HCT116 (cell line): ENCODE data around the gene PDPK1. TPM values are rescaled to one million over a fixed set of nuclear protein-coding genes. Genes with fewer than 3 reads are reported as not detected.
"Not testable (repeated sequence)": the region's sequence is repeated elsewhere in the genome, so short reads cannot be mapped to it uniquely, and the experiment has no call there.

Experiments
- ATAC-seq: fragments of 200-7000 bp; cut with Tn5 transposase; 2 replicates; pipeline ENCODE4 v1.9.1; 2020; ENCODE audit warnings: mild to moderate bottlenecking, moderate library complexity
- BruUV-seq: library from RNA; stranded (reverse); fragments of 400-500 nt; replicated peaks from 2 replicates; lab custom pipeline; 2021; lab: Mats Ljungman, UMichigan
- CTCF ChIA-PET: fragments of 300-600 bp; sonication (Branson Sonifier 250); formaldehyde crosslinking; loops from one replicate; lab custom pipeline; 2021; ENCODE audit warnings: antibody characterized with exemption; lab: Charles Lee
- POLR2A ChIA-PET: fragments of 300-600, 350-600 bp; sonication (Branson Sonifier 250); formaldehyde crosslinking; loops from one replicate; lab custom pipeline; 2021; ENCODE audit warnings: antibody characterized with exemption; lab: Charles Lee
- RAD21 ChIA-PET, 2 experiments: fragments of 300-600 bp; sonication (Branson Sonifier 250); formaldehyde crosslinking; loops; one replicate each; lab custom pipeline; 2023; ENCODE audit warnings: low total read pairs in 2 of 2; ENCODE audit not compliant: uncharacterized antibody in 2 of 2, unreplicated experiment in 2 of 2, low non-redundant PET in 1 of 2; lab: Charles Lee
- DNase-seq: peaks from one replicate; pipeline ENCODE4 v3.0.0-alpha.2; 2010; ENCODE audit warnings: low read depth, low spot score
- H2AFZ ChIP-seq: fragments of 200-600 bp; shearing (Covaris generic), sonication (generic); 2 replicates; pipeline ENCODE4 v1.6.1; 2017; ENCODE audit warnings: low read depth, mixed run types, mixed read lengths, antibody characterized with exemption, low read length; ENCODE audit not compliant: poor library complexity, severe bottlenecking
- H3K27ac ChIP-seq: 2 replicates; pipeline ENCODE4 v1.5.1; 2012; ENCODE audit warnings: low read depth, low read length
- H3K27me3 ChIP-seq: fragments of 200-600 bp; sonication (generic); 2 replicates; pipeline ENCODE4 v1.6.1; 2016; ENCODE audit warnings: mixed run types, low read length, mixed read lengths; ENCODE audit not compliant: insufficient read depth
- H3K36me3 ChIP-seq, 2 experiments: fragments of 200-500 bp in 1 of 2; fragments of 200-600 bp in 1 of 2; sonication (Bioruptor generic) in 1 of 2; sonication (generic) in 1 of 2; 2 replicates each; pipeline versions ENCODE4 v1.5.1 to v1.6.1; 2014 to 2016; ENCODE audit warnings: low read length in 2 of 2, inconsistent platforms in 1 of 2, mixed read lengths in 1 of 2, mixed run types in 1 of 2; ENCODE audit not compliant: insufficient read depth in 2 of 2, control insufficient read depth in 1 of 2
- H3K4me1 ChIP-seq, 2 experiments: fragments of 200-600 bp in 1 of 2; sonication (generic) in 1 of 2; 2 replicates each; pipeline versions ENCODE4 v1.5.1 to v1.6.1; 2012 to 2017; ENCODE audit warnings: low read length in 2 of 2, inconsistent platforms in 1 of 2, mild to moderate bottlenecking in 1 of 2, mixed read lengths in 1 of 2, mixed run types in 1 of 2, moderate library complexity in 1 of 2; ENCODE audit not compliant: insufficient read depth in 2 of 2, control insufficient read depth in 1 of 2
- H3K4me2 ChIP-seq: fragments of 200-600 bp; sonication (generic); 2 replicates; pipeline ENCODE4 v1.6.1; 2017; ENCODE audit warnings: mixed run types, low read length, mixed read lengths
- H3K4me3 ChIP-seq, 2 experiments: fragments of 200-600 bp in 1 of 2; sonication (generic) in 1 of 2; replicated peaks in 1 of 2; 2 replicates each; pipeline ENCODE4 v1.5.1; 2011 to 2016; ENCODE audit warnings: low read length in 2 of 2, control low read depth in 1 of 2, low read depth in 1 of 2, mild to moderate bottlenecking in 1 of 2, mixed read lengths in 1 of 2, mixed run types in 1 of 2
- H3K79me2 ChIP-seq: fragments of 200-600 bp; sonication (generic); 2 replicates; pipeline ENCODE4 v1.6.1; 2017; ENCODE audit warnings: mild to moderate bottlenecking, mixed run types, low read length, moderate library complexity, mixed read lengths; ENCODE audit not compliant: insufficient read depth
- H3K9ac ChIP-seq: fragments of 200-600 bp; sonication (generic); 2 replicates; pipeline ENCODE4 v1.6.1; 2016; ENCODE audit warnings: low read length, mixed read lengths
- H3K9me2 ChIP-seq: fragments of 200-600 bp; sonication (generic), shearing (Covaris generic); 2 replicates; pipeline ENCODE4 v1.6.1; 2017; ENCODE audit warnings: mixed run types, mild to moderate bottlenecking, moderate library complexity; ENCODE audit not compliant: insufficient read depth
- H3K9me3 ChIP-seq, 2 experiments: fragments of 200-500 bp in 1 of 2; fragments of 200-600 bp in 1 of 2; sonication (Bioruptor generic) in 1 of 2; sonication (generic) in 1 of 2; 2 replicates each; pipeline ENCODE4 v1.6.1; 2014 to 2017; ENCODE audit warnings: low read length in 2 of 2, mixed read lengths in 2 of 2, inconsistent platforms in 1 of 2, low read depth in 1 of 2, mild to moderate bottlenecking in 1 of 2, mixed run types in 1 of 2, moderate library complexity in 1 of 2; ENCODE audit not compliant: control insufficient read depth in 1 of 2, insufficient read depth in 1 of 2
- H4K20me1 ChIP-seq: fragments of 200-600 bp; sonication (generic), shearing (Covaris generic); 2 replicates; pipeline ENCODE4 v1.6.1; 2017; ENCODE audit warnings: mixed run types, mild to moderate bottlenecking, moderate library complexity; ENCODE audit not compliant: insufficient read depth
- CBX3 ChIP-seq: IDR thresholded peaks from 2 replicates; pipeline ENCODE4 v1.6.1; 2012; ENCODE audit warnings: low read depth
- CEBPB ChIP-seq: IDR thresholded peaks from 2 replicates; pipeline ENCODE4 v1.6.1; 2012; ENCODE audit warnings: low read depth
- ELF1 ChIP-seq: IDR thresholded peaks from 2 replicates; pipeline ENCODE4 v1.6.1; 2012; ENCODE audit warnings: low read depth, borderline replicate concordance
- EZH2 ChIP-seq: fragments of 200-600 bp; sonication (generic); IDR thresholded peaks from 2 replicates; pipeline ENCODE4 v1.6.1; 2017; ENCODE audit warnings: antibody characterized with exemption, mixed run types
- FOSL1 ChIP-seq: IDR thresholded peaks from 2 replicates; pipeline ENCODE4 v1.6.1; 2012; ENCODE audit warnings: low read depth
- SIN3A ChIP-seq: IDR thresholded peaks from 2 replicates; pipeline ENCODE4 v1.6.1; 2012; ENCODE audit warnings: low read depth
- SP1 ChIP-seq: IDR thresholded peaks from 2 replicates; pipeline ENCODE4 v1.6.1; 2012; ENCODE audit warnings: low read depth
- ZNF274 ChIP-seq: fragments of 200-500 bp; sonication (Bioruptor generic); IDR thresholded peaks from 2 replicates; pipeline ENCODE4 v1.6.1; 2014; ENCODE audit warnings: mild to moderate bottlenecking, low read depth, low read length, inconsistent platforms
- intact Hi-C: fragments of 100-400 bp; cut with micrococcal nuclease; formaldehyde crosslinking; loops from 2 replicates; pipeline ENCODE4 v1.10.0; 2022
- total RNA-seq: library from RNA; stranded (reverse); gene quantifications from one replicate; pipeline ENCODE4 v1.2.1, GENCODE V29; 2021; ENCODE audit not compliant: unreplicated experiment
- TF ChIP-seq, protein P1 (sequence below): IDR thresholded peaks from 2 replicates; pipeline ENCODE4 v1.6.1; 2012
- TF ChIP-seq, protein P2 (sequence below): IDR thresholded peaks from 2 replicates; pipeline ENCODE4 v1.6.1; 2011; ENCODE audit warnings: mild to moderate bottlenecking, low read length, moderate library complexity; ENCODE audit not compliant: insufficient replicate concordance; ENCODE audit errors: extremely low read depth

Gene PDPK1
- total RNA-seq, 1 experiment from 2014 or later = 36.1 TPM

DNA sequence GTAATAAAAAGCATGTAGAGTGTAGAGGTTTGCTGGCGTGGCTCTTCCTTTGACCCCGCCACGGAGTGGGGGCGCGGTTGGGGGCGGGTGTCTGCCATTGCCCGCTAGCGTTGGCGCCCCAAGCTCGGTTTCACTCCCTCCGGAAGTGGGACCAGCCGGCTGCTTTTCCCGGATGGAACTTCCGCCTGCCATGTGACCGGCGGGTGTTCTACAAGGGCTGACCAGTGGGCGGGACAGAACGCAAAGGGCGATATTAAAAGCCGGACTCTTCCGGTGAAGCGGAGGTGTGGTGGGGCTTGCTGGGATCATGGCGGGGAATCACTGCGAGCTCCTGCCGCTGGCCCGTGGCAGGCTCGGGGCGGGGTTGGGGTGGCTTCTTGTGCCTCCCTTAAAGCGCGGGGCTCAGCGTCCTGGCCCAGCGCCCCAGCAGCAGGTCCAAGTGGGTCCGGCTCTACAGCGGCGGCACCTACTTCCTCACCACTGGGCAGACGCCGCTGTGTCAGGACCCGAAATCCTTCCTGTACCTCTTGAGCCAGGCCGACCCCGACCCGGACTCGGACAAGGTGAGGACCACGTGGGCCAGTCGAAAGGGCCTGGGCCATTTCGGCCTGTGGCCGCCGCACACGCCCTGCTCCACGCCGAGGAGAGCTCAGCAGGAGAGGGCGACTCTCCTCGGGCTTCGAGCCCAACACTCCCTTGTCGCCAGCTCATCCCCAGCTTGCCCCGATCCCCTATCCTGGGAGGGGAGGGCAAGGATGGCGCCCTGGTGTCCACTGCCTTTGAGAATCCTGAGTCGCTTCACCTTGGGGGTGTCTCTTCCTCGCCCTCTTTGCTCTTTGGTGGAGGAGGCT is 65.6 kb downstream of the PDPK1 start (continued):
- TF ChIP-seq CBX3 (peak; percentile 98), EZH2 (no peak), SP1 (peak; percentile 92), CEBPB (no peak), ELF1 (peak; percentile 64; the same call in 1 of the 2 replicates), FOSL1 (no peak), ZNF274 (no peak), SIN3A (peak; percentile 88)
- TF ChIP-seq, protein P1, sequence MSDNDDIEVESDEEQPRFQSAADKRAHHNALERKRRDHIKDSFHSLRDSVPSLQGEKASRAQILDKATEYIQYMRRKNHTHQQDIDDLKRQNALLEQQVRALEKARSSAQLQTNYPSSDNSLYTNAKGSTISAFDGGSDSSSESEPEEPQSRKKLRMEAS = peak; percentile 98
- TF ChIP-seq, protein P2, sequence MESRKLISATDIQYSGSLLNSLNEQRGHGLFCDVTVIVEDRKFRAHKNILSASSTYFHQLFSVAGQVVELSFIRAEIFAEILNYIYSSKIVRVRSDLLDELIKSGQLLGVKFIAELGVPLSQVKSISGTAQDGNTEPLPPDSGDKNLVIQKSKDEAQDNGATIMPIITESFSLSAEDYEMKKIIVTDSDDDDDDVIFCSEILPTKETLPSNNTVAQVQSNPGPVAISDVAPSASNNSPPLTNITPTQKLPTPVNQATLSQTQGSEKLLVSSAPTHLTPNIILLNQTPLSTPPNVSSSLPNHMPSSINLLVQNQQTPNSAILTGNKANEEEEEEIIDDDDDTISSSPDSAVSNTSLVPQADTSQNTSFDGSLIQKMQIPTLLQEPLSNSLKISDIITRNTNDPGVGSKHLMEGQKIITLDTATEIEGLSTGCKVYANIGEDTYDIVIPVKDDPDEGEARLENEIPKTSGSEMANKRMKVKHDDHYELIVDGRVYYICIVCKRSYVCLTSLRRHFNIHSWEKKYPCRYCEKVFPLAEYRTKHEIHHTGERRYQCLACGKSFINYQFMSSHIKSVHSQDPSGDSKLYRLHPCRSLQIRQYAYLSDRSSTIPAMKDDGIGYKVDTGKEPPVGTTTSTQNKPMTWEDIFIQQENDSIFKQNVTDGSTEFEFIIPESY = peak; percentile 58

DNA sequence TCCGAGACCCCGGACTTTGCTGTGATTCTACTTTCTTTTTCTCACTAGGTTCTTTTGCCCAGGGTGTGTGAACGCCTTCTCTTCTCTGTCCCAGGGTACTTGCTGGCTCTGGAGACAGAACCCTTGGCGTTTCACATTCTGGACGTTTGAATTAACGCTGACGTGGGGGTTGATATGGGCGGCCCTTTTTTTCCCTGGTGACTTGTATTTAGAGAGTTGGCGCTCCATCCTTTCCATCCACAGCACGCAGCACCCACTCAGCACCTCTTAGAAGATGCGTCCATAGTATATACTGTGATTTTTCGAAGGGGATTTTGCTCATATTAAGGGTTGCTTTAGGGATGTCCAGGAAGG is 66.2 kb downstream of the PDPK1 start:
- RAD21 ChIA-PET, POLR2A ChIA-PET, H3K9me2 ChIP-seq, DNase-seq, CTCF ChIA-PET, H2AFZ ChIP-seq, intact Hi-C loops, H4K20me1 ChIP-seq, H3K9me3 ChIP-seq, H3K36me3 ChIP-seq, BruUV-seq, H3K27me3 ChIP-seq, ATAC-seq, H3K4me1 ChIP-seq: not testable (repeated sequence)
- Histone ChIP-seq H3K79me2 (peaks cover 30% of the 10 kb centered on the region), H3K4me3 (peak overlapping the region; percentile 94 to 98), H3K27ac (peak overlapping the region; percentile 74), H3K9ac (peak overlapping the region; percentile 88), H3K4me2 (peak overlapping the region; percentile 82)

DNA sequence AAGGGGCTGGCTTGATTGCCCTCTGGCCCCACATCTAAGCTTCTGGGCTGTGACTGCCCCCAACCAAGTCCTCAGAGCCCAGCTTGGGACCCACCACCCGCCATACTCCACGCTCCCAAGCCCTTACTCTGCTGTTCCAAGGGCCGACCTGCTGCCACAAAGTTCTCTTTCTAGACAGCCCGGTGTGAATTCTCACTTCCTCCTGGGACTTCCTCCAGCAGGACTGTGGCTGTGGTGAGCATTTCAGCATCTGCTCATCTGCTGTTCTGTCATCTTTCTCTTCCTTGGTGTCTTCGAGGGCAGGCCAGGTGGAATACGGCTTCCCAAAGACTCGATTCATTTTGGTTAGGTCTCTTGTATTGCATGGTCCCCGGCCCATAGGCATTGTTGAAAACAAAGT is 69.0 kb downstream of the PDPK1 start:
- DNase-seq, intact Hi-C loops, CTCF ChIA-PET, H3K9ac ChIP-seq, RAD21 ChIA-PET, H3K9me2 ChIP-seq, H3K9me3 ChIP-seq, H3K4me2 ChIP-seq, H2AFZ ChIP-seq, H3K4me1 ChIP-seq, H3K27ac ChIP-seq, H4K20me1 ChIP-seq, H3K4me3 ChIP-seq, ATAC-seq, H3K36me3 ChIP-seq, H3K27me3 ChIP-seq, POLR2A ChIA-PET, BruUV-seq: not testable (repeated sequence)
- peaks cover 44% of the 10 kb centered on the region for H3K79me2 ChIP-seq

DNA sequence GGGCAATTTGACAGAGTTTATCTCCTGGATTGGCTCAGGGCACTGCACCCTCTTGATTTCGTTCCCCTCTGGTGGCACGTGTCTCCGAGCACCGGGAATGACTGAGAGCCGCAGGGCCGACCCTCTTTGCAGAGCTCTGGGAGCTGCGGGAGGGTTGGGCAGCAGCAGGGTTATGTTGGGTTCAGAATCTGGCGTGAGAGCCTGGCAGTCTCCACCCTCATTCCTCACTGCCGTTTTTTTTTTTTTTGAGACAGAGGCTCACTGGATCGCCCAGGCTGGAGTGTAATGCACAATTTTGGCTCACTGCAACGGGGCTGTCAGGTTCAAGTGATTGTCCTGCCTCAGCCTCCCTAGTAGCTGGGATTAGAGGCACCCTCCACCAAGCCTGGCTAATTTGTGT is 71.5 kb downstream of the PDPK1 start:
- H3K79me2 ChIP-seq = peaks cover 34% of the 10 kb centered on the region
- H3K4me2 ChIP-seq, H3K36me3 ChIP-seq, H2AFZ ChIP-seq, POLR2A ChIA-PET, BruUV-seq, H3K27me3 ChIP-seq, ATAC-seq, H3K4me1 ChIP-seq, H3K9me2 ChIP-seq, H4K20me1 ChIP-seq, H3K4me3 ChIP-seq, RAD21 ChIA-PET, H3K27ac ChIP-seq, intact Hi-C loops, H3K9me3 ChIP-seq, CTCF ChIA-PET, DNase-seq, H3K9ac ChIP-seq: not testable (repeated sequence)
